HepG2 (cell line): ENCODE measurements around the gene CCDC197. TPM values are rescaled to one million over a fixed set of nuclear protein-coding genes. Genes with fewer than 3 reads are reported as not detected.

Experiments
- AHDC1 ChIP-seq: sonication (generic); formaldehyde crosslinking; IDR thresholded peaks from 2 replicates; pipeline ENCODE4 v1.5.1; 2020; ENCODE audit warnings: mild to moderate bottlenecking, missing genetic modification reagents, borderline replicate concordance
- CBX2 ChIP-seq, 2 experiments: fragments of 200-600 bp in 1 of 2; sonication (generic); formaldehyde crosslinking in 1 of 2; IDR thresholded peaks; 2 replicates each; pipeline versions ENCODE4 v1.7.0 to v1.8.1; 2018 to 2022; ENCODE audit warnings: low read depth in 2 of 2, low read length in 1 of 2, mild to moderate bottlenecking in 1 of 2, missing genetic modification reagents in 1 of 2
- IKZF4 ChIP-seq: sonication (generic); formaldehyde crosslinking; IDR thresholded peaks from 2 replicates; pipeline ENCODE4 v1.5.1; 2020; ENCODE audit warnings: borderline replicate concordance, mild to moderate bottlenecking, low read depth, missing genetic modification reagents; ENCODE audit errors: not compliant biosample characterization
- MNT ChIP-seq: fragments of 450-650 bp; IDR thresholded peaks from 2 replicates; pipeline ENCODE4 v1.6.1; 2016
- REL ChIP-seq: sonication (generic); formaldehyde crosslinking; conservative IDR thresholded peaks from 2 replicates; pipeline ENCODE4 v1.8.0; 2022; ENCODE audit warnings: mild to moderate bottlenecking, missing genetic modification reagents, moderate library complexity
- RERE ChIP-seq: IDR thresholded peaks from 2 replicates; pipeline ENCODE4 v1.6.1; 2016; ENCODE audit warnings: low read depth, missing genetic modification reagents, missing compliant biosample characterization
- SKI ChIP-seq: fragments of 450-650 bp; IDR thresholded peaks from one replicate; pipeline ENCODE4 v1.6.1; 2018; ENCODE audit warnings: mild to moderate bottlenecking; ENCODE audit not compliant: partially characterized antibody
- SMAD9 ChIP-seq: sonication (generic); formaldehyde crosslinking; IDR thresholded peaks from 2 replicates; pipeline ENCODE4 v1.5.1; 2020; ENCODE audit warnings: mild to moderate bottlenecking, missing genetic modification reagents
- TBX2 ChIP-seq: sonication (generic); formaldehyde crosslinking; IDR thresholded peaks from 2 replicates; pipeline ENCODE4 v1.5.0; 2020; ENCODE audit warnings: missing genetic modification reagents, mild to moderate bottlenecking, borderline replicate concordance
- ZFP1 ChIP-seq: IDR thresholded peaks from 2 replicates; pipeline ENCODE4 v1.6.1; 2016
- ZFY ChIP-seq: sonication (generic); formaldehyde crosslinking; IDR thresholded peaks from 2 replicates; pipeline ENCODE4 v1.4.0; 2020; ENCODE audit warnings: missing genetic modification reagents
- ZNF333 ChIP-seq: sonication (generic); formaldehyde crosslinking; IDR thresholded peaks from 2 replicates; pipeline ENCODE4 v1.4.0; 2020; ENCODE audit warnings: mild to moderate bottlenecking, missing genetic modification reagents, borderline replicate concordance
- ZSCAN5A ChIP-seq: sonication (generic); formaldehyde crosslinking; IDR thresholded peaks from 2 replicates; pipeline ENCODE4 v1.8.0; 2022; ENCODE audit warnings: mild to moderate bottlenecking, missing genetic modification reagents, borderline replicate concordance
- polyA plus RNA-seq, 8 experiments: library from polyadenylated mRNA; depleted of rRNA in 3 of 8; stranded (reverse) in 7 of 8; unstranded in 1 of 8; fragments of >200 nt; fragmentation: Illumina TruSeq in 4 of 8; extraction: Trizol in 4 of 8; gene quantifications; 2 replicates each; pipeline versions ENCODE4 v1.2.1 to v1.2.3, GENCODE V29; 2011 to 2016; ENCODE audit warnings: low read depth in 4 of 8, missing spikeins in 1 of 8, mixed read lengths in 1 of 8; ENCODE audit not compliant: insufficient read depth in 1 of 8
- total RNA-seq, 5 experiments: library from RNA; depleted of rRNA; stranded (reverse); fragments of >200 nt; fragmentation: Illumina TruSeq; extraction: Trizol; gene quantifications; 2 replicates each; pipeline ENCODE4 v1.2.3, GENCODE V29; 2016; ENCODE audit warnings: low read depth in 1 of 5

CCDC197 gene
- total and polyA plus RNA-seq, 2 of the 13 experiments (the other 11 are each of a cell fraction or from before 2014, with no cell fraction given): 0.11 to 0.13 TPM

GRCh38 chr14:94022532-94023411, 25.7 kb downstream of the CCDC197 start (continued):
- TF ChIP-seq MNT: no peak
- TF ChIP-seq SMAD9 (CRISPR knock-in tag): no peak
- TF ChIP-seq ZFP1 (CRISPR knock-in tag): no peak
- TF ChIP-seq SKI: no peak
- TF ChIP-seq TBX2 (CRISPR knock-in tag): peak; percentile 52; the same call in 1 of the 2 replicates
- TF ChIP-seq RERE (CRISPR knock-in tag): no peak
- no peak for TF ChIP-seq ZFY (CRISPR knock-in tag)
- TF ChIP-seq ZNF333: 0 out of 2 replicates have a peak, but pooled peaks have one; percentile 52
- TF ChIP-seq IKZF4 (CRISPR knock-in tag): no peak
- no peak for TF ChIP-seq AHDC1
- no peak for TF ChIP-seq REL (CRISPR knock-in tag)
- TF ChIP-seq CBX2 (IDR thresholded peaks at IDR 0.05; ENCODE audit: low read depth, low read length): no peak
- no peak for TF ChIP-seq CBX2 (CRISPR knock-in tag; IDR thresholded peaks at IDR 0.05; ENCODE audit: low read depth)
- no peak for TF ChIP-seq ZSCAN5A (CRISPR knock-in tag)
